Rectal smooth muscle tissue (tissue), 1 donor: Measurements from ENCODE around the gene SV2A.
A peak's percentile ranks its signal among the peaks of the same experiment; 100 is the strongest.
"Not testable (repeated sequence)": the region's sequence is repeated elsewhere in the genome, so short reads cannot be mapped to it uniquely, and the experiment has no call there.

Experiments used
- H3K27ac ChIP-seq: one replicate; pipeline ENCODE4 v1.7.0; 2013; ENCODE audit warnings: low read depth, low read length, inconsistent platforms
- H3K27me3 ChIP-seq: one replicate; pipeline ENCODE4 v1.7.0; 2013; ENCODE audit warnings: low read length; ENCODE audit not compliant: control insufficient read depth, insufficient read depth
- H3K36me3 ChIP-seq: one replicate; pipeline ENCODE4 v1.7.0; 2013; ENCODE audit warnings: low read length; ENCODE audit not compliant: control insufficient read depth, insufficient read depth
- H3K4me1 ChIP-seq: one replicate; pipeline ENCODE4 v1.7.0; 2013; ENCODE audit warnings: low read length; ENCODE audit not compliant: control insufficient read depth, insufficient read depth
- H3K4me3 ChIP-seq: one replicate; pipeline ENCODE4 v1.7.0; 2013; ENCODE audit warnings: low read length
- H3K9ac ChIP-seq: one replicate; pipeline ENCODE4 v1.7.0; 2013; ENCODE audit warnings: low read length

SV2A gene

GRCh38 chr1:149940427-149940826, 22.8 kb upstream of the SV2A start:
- H3K4me1 ChIP-seq = peaks cover 22% of the 10 kb centered on the region
- H3K9ac ChIP-seq = no peak overlapping the region

DNA sequence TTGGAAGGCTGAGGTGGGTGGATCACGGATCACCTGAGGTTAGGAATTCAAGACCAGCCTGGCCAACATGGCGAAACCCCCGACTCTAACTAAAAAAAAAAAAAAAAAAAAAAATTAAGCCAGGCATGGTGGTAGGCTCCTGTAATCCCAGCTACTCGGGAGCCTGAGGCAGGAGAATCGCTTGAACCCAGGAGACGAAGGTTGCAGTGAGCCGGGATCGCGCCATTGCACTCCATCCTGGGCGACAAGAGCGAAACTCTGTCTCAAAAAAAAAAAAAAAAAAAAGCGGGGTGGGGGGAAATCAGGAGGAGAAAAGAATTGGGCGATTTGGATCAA, 21.0 kb upstream of the SV2A start:
- Histone ChIP-seq H3K4me1 (peaks cover 24% of the 10 kb centered on the region), H3K4me3 (peak overlapping the region; percentile 52), H3K27ac (peak overlapping the region; percentile 86)
- H3K9ac ChIP-seq, H3K36me3 ChIP-seq, H3K27me3 ChIP-seq: not testable (repeated sequence)

More at GRCh38 chr1:149940427-149940826, 22.8 kb upstream of the SV2A start:
- Histone ChIP-seq H3K27ac (no peak overlapping the region), H3K36me3 (peaks cover 4% of the 10 kb centered on the region), H3K4me3 (no peak overlapping the region), H3K27me3 (no peaks in the 10 kb centered on the region)

- H3K36me3 ChIP-seq = peaks cover 7% of the 10 kb centered on the region
- H3K27ac ChIP-seq = peak overlapping the region; percentile 72
- no peaks in the 10 kb centered on the region for H3K27me3 ChIP-seq
- H3K4me1 ChIP-seq = peaks cover 24% of the 10 kb centered on the region
- H3K9ac ChIP-seq = no peak overlapping the region
- H3K4me3 ChIP-seq = peak overlapping the region; percentile 25
These were observed 20.1 kb upstream of the SV2A start for GRCh38 chr1:149937759-149938158.

- Histone ChIP-seq H3K27me3 (no peaks in the 10 kb centered on the region), H3K27ac (peak overlapping the region; percentile 72), H3K4me3 (peak overlapping the region; percentile 95), H3K4me1 (peaks cover 24% of the 10 kb centered on the region), H3K36me3 (peaks cover 7% of the 10 kb centered on the region), H3K9ac (peak overlapping the region; percentile 17)
These were observed 19.5 kb upstream of the SV2A start for GRCh38 chr1:149936992-149937705.

- Histone ChIP-seq H3K27me3 (no peaks in the 10 kb centered on the region), H3K9ac (peak within 1 kb of the TSS; percentile 88), H3K36me3 (peaks cover 10% of the 10 kb centered on the region), H3K4me1 (peaks cover 24% of the 10 kb centered on the region), H3K27ac (peak within 1 kb of the TSS; percentile 72), H3K4me3 (peak within 1 kb of the TSS; percentile 95)
These were observed 18.7 kb upstream of the SV2A start, which contains the start of gene MTMR11 for GRCh38 chr1:149936170-149936991. TSS of gene MTMR11 (minus strand) at chr1:149936879. CDS start at chr1:149936647, 232 bp downstream.

- Histone ChIP-seq H3K9ac (no peak overlapping the region), H3K36me3 (peaks cover 22% of the 10 kb centered on the region), H3K4me1 (peaks cover 22% of the 10 kb centered on the region), H3K27me3 (no peaks in the 10 kb centered on the region), H3K4me3 (peak overlapping the region; percentile 40), H3K27ac (no peak overlapping the region)
These were observed 16.7 kb upstream of the SV2A start for GRCh38 chr1:149934356-149934755.

DNA sequence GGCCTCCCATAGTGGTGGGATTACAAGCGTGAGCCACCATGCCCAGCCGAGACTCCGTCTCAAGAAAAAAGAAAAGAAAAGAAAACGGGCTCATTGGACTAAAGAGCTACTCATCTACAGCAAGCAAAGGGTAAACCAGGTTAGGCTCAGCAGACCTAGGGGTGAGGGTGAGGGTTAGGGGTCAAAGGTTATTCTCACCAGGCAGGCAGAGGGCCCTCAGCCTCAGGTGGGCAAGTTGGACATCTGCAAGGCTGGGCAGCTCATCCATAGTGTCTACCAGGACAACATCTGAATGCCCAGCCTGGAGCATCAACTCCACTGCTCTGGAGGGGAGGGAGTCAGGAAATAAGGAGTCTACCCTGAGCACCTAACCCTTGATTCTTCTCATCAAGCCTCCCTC, 15.6 kb upstream of the SV2A start:
- no peak overlapping the region for H3K9ac ChIP-seq
- peaks cover 24% of the 10 kb centered on the region for H3K36me3 ChIP-seq

DNA sequence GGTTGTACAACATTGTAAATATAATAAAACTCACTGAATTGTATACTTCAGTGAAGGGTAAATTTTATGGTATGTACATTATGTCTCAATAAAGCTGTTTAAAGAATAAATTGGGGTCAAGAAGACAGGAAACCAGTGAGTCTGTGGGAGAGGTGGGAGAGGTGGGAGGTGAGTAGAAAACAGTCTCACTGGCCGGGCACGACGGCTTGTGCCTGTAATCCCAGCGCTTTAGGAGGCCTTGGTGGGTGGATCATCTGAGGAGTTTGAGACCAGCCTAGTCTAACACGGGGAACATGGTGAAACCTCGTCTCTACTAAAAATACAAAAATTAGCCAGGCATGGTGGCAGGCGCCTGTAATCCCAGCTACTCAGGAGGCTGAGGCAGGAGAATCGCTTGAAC, 14.8 kb upstream of the SV2A start:
- no peak overlapping the region for H3K9ac ChIP-seq

More for the DNA sequence above, 15.6 kb upstream of the SV2A start:
- H3K4me3 ChIP-seq = peak overlapping the region; percentile 22
- H3K27ac ChIP-seq = no peak overlapping the region
- peaks cover 20% of the 10 kb centered on the region for H3K4me1 ChIP-seq
- H3K27me3 ChIP-seq = no peaks in the 10 kb centered on the region

GRCh38 chr1:149931212-149931790, 13.7 kb upstream of the SV2A start:
- H3K27ac ChIP-seq = no peak overlapping the region
- H3K27me3 ChIP-seq = no peaks in the 10 kb centered on the region
- H3K4me1 ChIP-seq = peaks cover 20% of the 10 kb centered on the region
- no peak overlapping the region for H3K9ac ChIP-seq
- H3K36me3 ChIP-seq = peaks cover 25% of the 10 kb centered on the region
- H3K4me3 ChIP-seq = peak overlapping the region; percentile 11

More for the DNA sequence above, 14.8 kb upstream of the SV2A start:
- Histone ChIP-seq H3K4me1 (peaks cover 14% of the 10 kb centered on the region), H3K27ac (no peak overlapping the region), H3K27me3 (no peaks in the 10 kb centered on the region), H3K36me3 (peaks cover 24% of the 10 kb centered on the region), H3K4me3 (no peak overlapping the region)

DNA sequence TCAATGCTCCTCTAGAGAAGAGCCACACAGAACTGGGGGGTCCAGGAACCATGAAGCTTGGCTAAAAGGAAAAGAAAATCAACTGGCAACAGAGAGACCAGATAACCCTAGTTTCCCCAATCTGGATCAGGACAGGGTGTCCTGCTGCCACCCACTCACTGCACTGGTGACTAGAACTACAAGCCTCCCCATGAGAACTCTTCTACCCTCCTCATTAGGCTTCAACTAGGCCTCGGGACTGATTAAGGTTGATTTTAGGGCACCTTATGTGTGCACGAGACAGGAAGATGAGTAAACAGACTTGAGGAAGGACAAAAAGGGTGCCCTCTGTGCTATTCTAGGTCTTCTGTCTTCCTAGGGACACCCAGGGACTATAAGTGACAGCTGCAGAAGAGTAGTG, 12.2 kb upstream of the SV2A start:
- H3K36me3 ChIP-seq = peaks cover 39% of the 10 kb centered on the region
- H3K27ac ChIP-seq = no peak overlapping the region
- H3K4me3 ChIP-seq = no peak overlapping the region
- no peak overlapping the region for H3K9ac ChIP-seq
- peaks cover 16% of the 10 kb centered on the region for H3K4me1 ChIP-seq
- H3K27me3 ChIP-seq = no peaks in the 10 kb centered on the region

- peak overlapping the region; percentile 96 for H3K27ac ChIP-seq
- peaks cover 16% of the 10 kb centered on the region for H3K4me1 ChIP-seq
- peak overlapping the region; percentile 97 for H3K4me3 ChIP-seq
- H3K9ac ChIP-seq = peak overlapping the region; percentile 84
- H3K27me3 ChIP-seq = no peaks in the 10 kb centered on the region
- H3K36me3 ChIP-seq = peaks cover 43% of the 10 kb centered on the region
These were observed 10.7 kb upstream of the SV2A start for GRCh38 chr1:149928401-149928724.

DNA sequence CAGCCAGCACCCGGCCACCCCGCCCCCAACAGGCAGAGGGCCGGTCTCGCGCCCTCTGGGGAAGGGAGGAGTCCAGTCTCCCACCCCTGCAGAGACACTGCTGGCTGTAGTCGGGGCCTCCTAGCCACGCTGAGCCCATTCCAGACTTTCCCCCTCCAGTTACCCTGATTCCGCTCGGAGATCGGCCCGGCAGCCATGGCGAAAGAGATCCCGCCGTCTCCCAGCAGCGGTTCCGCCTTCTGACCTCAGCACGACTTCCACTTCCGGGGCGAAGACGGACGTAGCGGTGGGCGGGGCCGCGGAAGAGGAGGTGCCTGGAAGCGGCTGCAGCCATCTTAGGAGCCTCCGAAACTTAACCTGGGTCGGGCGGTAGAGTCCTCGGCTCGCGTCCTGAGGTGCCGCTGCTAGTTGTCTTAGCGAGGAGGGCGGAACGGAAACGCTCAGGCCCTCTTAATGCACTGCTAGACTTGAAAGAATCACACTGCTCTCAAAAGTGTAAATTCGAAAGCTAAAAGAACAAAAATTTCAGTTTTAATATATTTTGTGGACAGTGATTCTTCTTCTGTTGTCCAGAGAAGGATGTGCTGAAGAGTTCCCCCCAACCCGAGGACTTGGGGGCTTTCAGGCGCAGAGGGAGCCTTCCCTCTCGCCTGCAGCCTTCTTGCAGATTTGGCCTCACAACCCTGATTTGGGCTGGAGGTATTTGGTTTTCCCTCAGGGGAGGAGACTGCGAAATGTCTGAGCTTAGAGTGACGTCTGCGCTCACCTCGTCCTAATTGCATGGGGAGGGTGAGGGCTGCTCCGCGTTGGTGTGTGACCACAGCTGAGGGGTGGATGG, 10.1 kb upstream of the SV2A start, which contains the start of gene SF3B4:
SF3B4 (minus strand) TSS at position 241 of the 838 bp plus-strand sequence; CDS start at position 197, 44 bp downstream.
- peak within 1 kb of the TSS; percentile 84 for H3K9ac ChIP-seq

More for the DNA sequence above, 10.1 kb upstream of the SV2A start, which contains the start of gene SF3B4:
- peak within 1 kb of the TSS; percentile 97 for H3K4me3 ChIP-seq
- peak within 1 kb of the TSS; percentile 96 for H3K27ac ChIP-seq
- H3K27me3 ChIP-seq = no peaks in the 10 kb centered on the region
- peaks cover 46% of the 10 kb centered on the region for H3K36me3 ChIP-seq
- peaks cover 16% of the 10 kb centered on the region for H3K4me1 ChIP-seq
